SK-N-SH treated with all-trans-retinoic acid at 6 μM for 48 hours (cell line): ENCODE results near the gene RNF115.

Experiments
- ATAC-seq: fragments of 200-7000 bp; cut with Tn5 transposase; 3 replicates; pipeline ENCODE4 v1.9.1; 2020; ENCODE audit warnings: mild to moderate bottlenecking, moderate library complexity
- ARNTL ChIP-seq: fragments of 450-650 bp; formaldehyde crosslinking; IDR thresholded peaks from 2 replicates; pipeline ENCODE4 v1.5.0; 2020; ENCODE audit warnings: low read depth, mild to moderate bottlenecking, moderate library complexity, borderline replicate concordance
- BACH2 ChIP-seq: fragments of 250-450 bp; sonication (Bioruptor Pico); IDR thresholded peaks from 2 replicates; pipeline ENCODE4 v1.9.0; 2021; ENCODE audit warnings: mild to moderate bottlenecking, borderline replicate concordance
- CREB5 ChIP-seq: fragments of 250-450 bp; sonication (Bioruptor Pico); IDR thresholded peaks from 2 replicates; pipeline ENCODE4 v1.5.1; 2020; ENCODE audit warnings: low read depth, mild to moderate bottlenecking, moderate library complexity
- CSDC2 ChIP-seq: fragments of 250-450 bp; sonication (Bioruptor Pico); IDR thresholded peaks from 2 replicates; pipeline ENCODE4 v1.5.0; 2020; ENCODE audit warnings: mild to moderate bottlenecking, moderate library complexity
- ESRRG ChIP-seq: fragments of 250-450 bp; sonication (Bioruptor Pico); IDR thresholded peaks from 2 replicates; pipeline ENCODE4 v1.6.1; 2021; ENCODE audit warnings: mild to moderate bottlenecking
- ISL1 ChIP-seq: fragments of 250-450 bp; sonication (Bioruptor Pico); IDR thresholded peaks from 2 replicates; pipeline ENCODE4 v2.1.2; 2022; ENCODE audit warnings: mild to moderate bottlenecking, moderate library complexity
- OSR1 ChIP-seq: fragments of 250-450 bp; sonication (Bioruptor Pico); IDR thresholded peaks from 2 replicates; pipeline ENCODE4 v1.8.0; 2022; ENCODE audit warnings: moderate library complexity, mild to moderate bottlenecking, inconsistent platforms
- PATZ1 ChIP-seq: fragments of 250-450 bp; sonication (Bioruptor Pico); IDR thresholded peaks from 2 replicates; pipeline ENCODE4 v1.8.0; 2020; ENCODE audit warnings: mild to moderate bottlenecking, moderate library complexity, borderline replicate concordance
- PPARA ChIP-seq: fragments of 250-450 bp; sonication (Bioruptor Pico); IDR thresholded peaks from 2 replicates; pipeline ENCODE4 v1.5.0; 2020; ENCODE audit warnings: mild to moderate bottlenecking, borderline replicate concordance
- RARB ChIP-seq: fragments of 250-450 bp; sonication (Bioruptor Pico); IDR thresholded peaks from 2 replicates; pipeline ENCODE4 v1.8.0; 2021; ENCODE audit warnings: mild to moderate bottlenecking, moderate library complexity
- TCF4 ChIP-seq: fragments of 250-450 bp; sonication (Bioruptor Pico); IDR thresholded peaks from 2 replicates; pipeline ENCODE4 v1.8.0; 2021; ENCODE audit warnings: mild to moderate bottlenecking, moderate library complexity, borderline replicate concordance
- TOX ChIP-seq: fragments of 250-450 bp; sonication (Bioruptor Pico); IDR thresholded peaks from 2 replicates; pipeline ENCODE4 v1.8.0; 2021; ENCODE audit warnings: mild to moderate bottlenecking, moderate library complexity, borderline replicate concordance
- ZC3H10 ChIP-seq: fragments of 250-450 bp; sonication (Bioruptor Pico); IDR thresholded peaks from 2 replicates; pipeline ENCODE4 v1.5.1; 2021; ENCODE audit warnings: mild to moderate bottlenecking, moderate library complexity
- ZFP3 ChIP-seq: fragments of 250-450 bp; sonication (Bioruptor Pico); IDR thresholded peaks from 2 replicates; pipeline ENCODE4 v1.5.0; 2020; ENCODE audit warnings: mild to moderate bottlenecking, moderate library complexity
- ZFP30 ChIP-seq: fragments of 450-650 bp; formaldehyde crosslinking; IDR thresholded peaks from 2 replicates; pipeline ENCODE4 v1.5.0; 2022; ENCODE audit warnings: mild to moderate bottlenecking, moderate library complexity
- ZNF565 ChIP-seq: fragments of 450-650 bp; formaldehyde crosslinking; conservative IDR thresholded peaks from 2 replicates; pipeline ENCODE4 v1.5.0; 2020; ENCODE audit warnings: low read depth, mild to moderate bottlenecking, moderate library complexity
- TF ChIP-seq, protein P1 (sequence below): fragments of 250-450 bp; sonication (Bioruptor Pico); IDR thresholded peaks from 2 replicates; pipeline ENCODE4 v1.8.0; 2021; ENCODE audit warnings: low read depth, mild to moderate bottlenecking, moderate library complexity, borderline replicate concordance
- TF ChIP-seq, protein P2 (sequence below): fragments of 250-450 bp; sonication (Bioruptor Pico); IDR thresholded peaks from 2 replicates; pipeline ENCODE4 v1.5.0; 2020; ENCODE audit warnings: mild to moderate bottlenecking, moderate library complexity

RNF115 gene

GRCh38 chr1:145750426-145750825, 73.5 kb downstream of the RNF115 start:
- TF ChIP-seq, protein P1, sequence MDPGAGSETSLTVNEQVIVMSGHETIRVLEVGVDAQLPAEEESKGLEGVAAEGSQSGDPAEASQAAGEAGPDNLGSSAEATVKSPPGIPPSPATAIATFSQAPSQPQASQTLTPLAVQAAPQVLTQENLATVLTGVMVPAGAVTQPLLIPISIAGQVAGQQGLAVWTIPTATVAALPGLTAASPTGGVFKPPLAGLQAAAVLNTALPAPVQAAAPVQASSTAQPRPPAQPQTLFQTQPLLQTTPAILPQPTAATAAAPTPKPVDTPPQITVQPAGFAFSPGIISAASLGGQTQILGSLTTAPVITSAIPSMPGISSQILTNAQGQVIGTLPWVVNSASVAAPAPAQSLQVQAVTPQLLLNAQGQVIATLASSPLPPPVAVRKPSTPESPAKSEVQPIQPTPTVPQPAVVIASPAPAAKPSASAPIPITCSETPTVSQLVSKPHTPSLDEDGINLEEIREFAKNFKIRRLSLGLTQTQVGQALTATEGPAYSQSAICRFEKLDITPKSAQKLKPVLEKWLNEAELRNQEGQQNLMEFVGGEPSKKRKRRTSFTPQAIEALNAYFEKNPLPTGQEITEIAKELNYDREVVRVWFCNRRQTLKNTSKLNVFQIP (CRISPR knock-in tag) = no peak
- TF ChIP-seq, protein P2, sequence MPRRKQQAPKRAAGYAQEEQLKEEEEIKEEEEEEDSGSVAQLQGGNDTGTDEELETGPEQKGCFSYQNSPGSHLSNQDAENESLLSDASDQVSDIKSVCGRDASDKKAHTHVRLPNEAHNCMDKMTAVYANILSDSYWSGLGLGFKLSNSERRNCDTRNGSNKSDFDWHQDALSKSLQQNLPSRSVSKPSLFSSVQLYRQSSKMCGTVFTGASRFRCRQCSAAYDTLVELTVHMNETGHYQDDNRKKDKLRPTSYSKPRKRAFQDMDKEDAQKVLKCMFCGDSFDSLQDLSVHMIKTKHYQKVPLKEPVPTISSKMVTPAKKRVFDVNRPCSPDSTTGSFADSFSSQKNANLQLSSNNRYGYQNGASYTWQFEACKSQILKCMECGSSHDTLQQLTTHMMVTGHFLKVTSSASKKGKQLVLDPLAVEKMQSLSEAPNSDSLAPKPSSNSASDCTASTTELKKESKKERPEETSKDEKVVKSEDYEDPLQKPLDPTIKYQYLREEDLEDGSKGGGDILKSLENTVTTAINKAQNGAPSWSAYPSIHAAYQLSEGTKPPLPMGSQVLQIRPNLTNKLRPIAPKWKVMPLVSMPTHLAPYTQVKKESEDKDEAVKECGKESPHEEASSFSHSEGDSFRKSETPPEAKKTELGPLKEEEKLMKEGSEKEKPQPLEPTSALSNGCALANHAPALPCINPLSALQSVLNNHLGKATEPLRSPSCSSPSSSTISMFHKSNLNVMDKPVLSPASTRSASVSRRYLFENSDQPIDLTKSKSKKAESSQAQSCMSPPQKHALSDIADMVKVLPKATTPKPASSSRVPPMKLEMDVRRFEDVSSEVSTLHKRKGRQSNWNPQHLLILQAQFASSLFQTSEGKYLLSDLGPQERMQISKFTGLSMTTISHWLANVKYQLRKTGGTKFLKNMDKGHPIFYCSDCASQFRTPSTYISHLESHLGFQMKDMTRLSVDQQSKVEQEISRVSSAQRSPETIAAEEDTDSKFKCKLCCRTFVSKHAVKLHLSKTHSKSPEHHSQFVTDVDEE = no peak
- no peak for TF ChIP-seq CSDC2 (CRISPR knock-in tag)
- no peak for TF ChIP-seq PATZ1 (CRISPR knock-in tag)
- no peak for TF ChIP-seq TOX
- TF ChIP-seq ZFP3 = no peak
- no peak for TF ChIP-seq TCF4 (CRISPR knock-in tag)
- no peak for TF ChIP-seq ZFP30
- TF ChIP-seq CREB5 (CRISPR knock-in tag) = no peak
- TF ChIP-seq, all 23 proteins: peak for 0
- peak; percentile 41 for ATAC-seq

DNA sequence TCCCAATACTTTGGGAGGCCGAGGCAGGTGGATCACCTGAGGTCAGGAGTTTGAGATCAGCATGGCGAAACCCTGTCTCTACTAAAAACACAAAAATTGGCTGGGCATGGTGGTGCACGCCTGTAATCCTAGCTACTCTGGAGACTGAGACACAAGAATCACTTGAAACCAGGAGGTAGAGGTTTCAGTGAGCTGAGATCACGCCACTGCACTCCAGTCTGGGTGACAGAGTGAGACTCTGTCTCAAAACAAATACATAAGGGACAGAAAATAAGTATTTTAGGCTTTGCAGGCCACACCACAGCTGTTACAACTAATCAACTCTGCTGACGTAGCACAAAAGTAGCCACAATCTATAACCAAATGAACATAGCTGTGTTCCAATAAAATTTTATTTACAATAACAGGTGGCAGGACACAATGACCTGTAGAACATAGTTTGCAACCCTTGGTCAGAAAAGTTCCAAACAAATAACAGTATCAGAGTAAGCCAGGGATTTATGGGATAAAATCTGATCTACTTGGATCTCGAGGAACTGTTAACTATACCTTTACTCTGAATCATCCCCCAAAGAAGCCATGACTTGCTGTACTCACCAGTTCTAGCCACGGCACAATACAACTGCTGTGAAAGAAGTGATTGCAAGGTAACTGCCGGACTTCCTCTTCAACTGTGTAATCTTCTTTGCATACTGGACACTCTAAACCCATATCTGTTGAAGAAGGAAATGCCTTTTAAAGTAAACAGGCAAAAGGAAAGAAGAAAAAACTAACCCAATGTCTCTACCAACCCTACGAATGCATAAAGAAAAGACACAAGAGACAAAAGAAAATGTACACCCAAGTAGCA, 76.3 kb downstream of the RNF115 start:
- TF ChIP-seq ISL1 (CRISPR knock-in tag) (no peak), CSDC2 (CRISPR knock-in tag) (no peak), RARB (no peak), ZC3H10 (no peak), ZFP30 (no peak), BACH2 (CRISPR knock-in tag) (no peak), OSR1 (CRISPR knock-in tag) (no peak), ZNF565 (CRISPR knock-in tag) (no peak), PATZ1 (CRISPR knock-in tag) (no peak), ARNTL (no peak), TOX (no peak), ZFP3 (no peak), PPARA (CRISPR knock-in tag) (no peak), ESRRG (CRISPR knock-in tag) (no peak)
- TF ChIP-seq, protein P1 (CRISPR knock-in tag) = no peak
- TF ChIP-seq, protein P2 = no peak
- no peak for ATAC-seq
